Smooth muscle cell (in vitro differentiated cells): ENCODE measurements around the gene ATP10B. TPM values are rescaled to one million over a fixed set of nuclear protein-coding genes. Genes with fewer than 3 reads are reported as not detected.

Experiments used
- DNase-seq: peaks from one replicate; lab custom pipeline; 2025; ENCODE audit not compliant: unreplicated experiment; lab: John Stamatoyannopoulos, UW
- H2AFZ ChIP-seq: fragments of 200-600 bp; sonication (generic); 2 replicates; pipeline ENCODE4 v1.6.0; 2016; ENCODE audit warnings: antibody characterized with exemption, low read depth, mild to moderate bottlenecking
- H3F3A ChIP-seq: fragments of 200-600 bp; sonication (generic); 2 replicates; pipeline ENCODE4 v1.6.0; 2017; ENCODE audit warnings: antibody characterized with exemption, low read depth
- H3K27ac ChIP-seq: fragments of 200-600 bp; sonication (generic); 2 replicates; pipeline ENCODE4 v1.5.1; 2016; ENCODE audit warnings: low read depth, mild to moderate bottlenecking
- H3K27me3 ChIP-seq: fragments of 200-600 bp; sonication (generic); 2 replicates; pipeline ENCODE4 v1.6.1; 2016; ENCODE audit warnings: low read depth, mild to moderate bottlenecking
- H3K36me3 ChIP-seq: fragments of 200-600 bp; sonication (generic); 2 replicates; pipeline ENCODE4 v1.5.1; 2016; ENCODE audit warnings: low read depth
- H3K4me1 ChIP-seq: fragments of 200-600 bp; sonication (generic); 2 replicates; pipeline ENCODE4 v1.5.1; 2016; ENCODE audit warnings: low read depth
- H3K4me2 ChIP-seq: fragments of 200-600 bp; sonication (generic); 2 replicates; pipeline ENCODE4 v1.6.0; 2016; ENCODE audit warnings: mild to moderate bottlenecking
- H3K4me3 ChIP-seq: fragments of 200-600 bp; sonication (generic); 2 replicates; pipeline ENCODE4 v1.5.1; 2016; ENCODE audit warnings: mild to moderate bottlenecking
- H3K79me2 ChIP-seq: fragments of 200-600 bp; sonication (generic); 2 replicates; pipeline ENCODE4 v1.6.0; 2016; ENCODE audit warnings: low read depth, mild to moderate bottlenecking
- H3K9ac ChIP-seq: fragments of 200-600 bp; sonication (generic); 2 replicates; pipeline ENCODE4 v1.6.0; 2016; ENCODE audit warnings: low read depth
- H3K9me3 ChIP-seq: fragments of 200-600 bp; sonication (generic); replicated peaks from 2 replicates; pipeline ENCODE4 v1.5.1; 2016; ENCODE audit warnings: low read depth
- H4K20me1 ChIP-seq: fragments of 200-600 bp; sonication (generic); 2 replicates; pipeline ENCODE4 v1.6.0; 2016; ENCODE audit warnings: low read depth
- CTCF ChIP-seq: fragments of 200-600 bp; sonication (generic); IDR thresholded peaks from 2 replicates; pipeline ENCODE4 v1.5.1; 2017; ENCODE audit warnings: borderline replicate concordance, mild to moderate bottlenecking, antibody characterized with exemption; ENCODE audit not compliant: insufficient read depth, poor library complexity, severe bottlenecking
- WGBS: methylation state at CpG from one replicate; pipeline ENCODE4 v1.1.7; 2016; ENCODE audit warnings: low lambda C conversion rate; 5-methylcytosine and 5-hydroxymethylcytosine counted together
- polyA plus RNA-seq: library from polyadenylated mRNA; unstranded; fragments of >200 nt; fragmentation: Nextera tagmentation; extraction: Ambion mirVana; gene quantifications from 2 replicates; pipeline ENCODE4 v1.2.1, GENCODE V29; 2016
- total RNA-seq: library from RNA; depleted of rRNA; stranded (reverse); fragments of >200 nt; gene quantifications from 2 replicates; pipeline ENCODE4 v1.2.3, GENCODE V29; 2014

Gene ATP10B
- total and polyA plus RNA-seq, 2 experiments from 2014 or later: 0.13 TPM; not detected in 1

GRCh38 chr5:160773646-160774410, 78.2 kb downstream of the ATP10B start:
- TF ChIP-seq CTCF: no peak
- H3K4me1 ChIP-seq: peaks cover 15% of the 10 kb centered on the region
- H2AFZ ChIP-seq: no peak overlapping the region
- no peaks in the 10 kb centered on the region for H3K36me3 ChIP-seq
- H3K4me3 ChIP-seq: no peak overlapping the region
- H3K27me3 ChIP-seq: no peaks in the 10 kb centered on the region
- no peaks in the 10 kb centered on the region for H3K9me3 ChIP-seq
- H3K9ac ChIP-seq: no peak overlapping the region
- no peak overlapping the region for H3K27ac ChIP-seq
- no peaks in the 10 kb centered on the region for H3F3A ChIP-seq
- no peak overlapping the region for H3K4me2 ChIP-seq
- H3K79me2 ChIP-seq: no peaks in the 10 kb centered on the region
- H4K20me1 ChIP-seq: no peaks in the 10 kb centered on the region
- DNase-seq: no peak
- 81% methylated on average over 10 of the region's 10 CpGs for WGBS

GRCh38 chr5:160772854-160773253, 79.2 kb downstream of the ATP10B start:
- Histone ChIP-seq H3K27ac (no peak overlapping the region), H4K20me1 (no peaks in the 10 kb centered on the region), H3K4me1 (peaks cover 15% of the 10 kb centered on the region), H3K4me2 (no peak overlapping the region), H3K9ac (no peak overlapping the region), H2AFZ (no peak overlapping the region), H3K27me3 (no peaks in the 10 kb centered on the region), H3F3A (no peaks in the 10 kb centered on the region), H3K9me3 (no peaks in the 10 kb centered on the region), H3K79me2 (no peaks in the 10 kb centered on the region), H3K4me3 (no peak overlapping the region), H3K36me3 (no peaks in the 10 kb centered on the region)
- no peak for DNase-seq
- TF ChIP-seq CTCF: no peak
- 44% methylated on average over 7 of the region's 7 CpGs for WGBS

- H3K27ac ChIP-seq: no peak overlapping the region
- no peak overlapping the region for H3K4me3 ChIP-seq
- H3K4me2 ChIP-seq: no peak overlapping the region
- no peak for DNase-seq
- WGBS: 88% methylated on average over 3 of the region's 3 CpGs
- no peaks in the 10 kb centered on the region for H3K79me2 ChIP-seq
- TF ChIP-seq CTCF: no peak
- H3K27me3 ChIP-seq: no peaks in the 10 kb centered on the region
- no peaks in the 10 kb centered on the region for H3F3A ChIP-seq
- H3K4me1 ChIP-seq: peaks cover 15% of the 10 kb centered on the region
- H3K9ac ChIP-seq: no peak overlapping the region
- no peaks in the 10 kb centered on the region for H4K20me1 ChIP-seq
- H3K36me3 ChIP-seq: no peaks in the 10 kb centered on the region
- H2AFZ ChIP-seq: no peak overlapping the region
- no peaks in the 10 kb centered on the region for H3K9me3 ChIP-seq
Observed at GRCh38 chr5:160770718-160771117, 81.3 kb downstream of the ATP10B start.

- no peak overlapping the region for H3K27ac ChIP-seq
- H3K9ac ChIP-seq: no peak overlapping the region
- H3K36me3 ChIP-seq: no peaks in the 10 kb centered on the region
- H3K4me2 ChIP-seq: no peak overlapping the region
- H3F3A ChIP-seq: no peaks in the 10 kb centered on the region
- DNase-seq: no peak
- no peaks in the 10 kb centered on the region for H3K79me2 ChIP-seq
- 86% methylated on average over 4 of the region's 4 CpGs for WGBS
- TF ChIP-seq CTCF: no peak
- H3K4me1 ChIP-seq: peaks cover 6% of the 10 kb centered on the region
- H3K9me3 ChIP-seq: no peaks in the 10 kb centered on the region
- no peak overlapping the region for H3K4me3 ChIP-seq
- H2AFZ ChIP-seq: no peak overlapping the region
- no peaks in the 10 kb centered on the region for H4K20me1 ChIP-seq
- H3K27me3 ChIP-seq: no peaks in the 10 kb centered on the region
Observed at GRCh38 chr5:160769301-160769700, 82.7 kb downstream of the ATP10B start.
